GM12878 (cell line): Measurements from ENCODE around the gene SP100. TPM values are rescaled to one million over a fixed set of nuclear protein-coding genes. Genes with fewer than 3 reads are reported as not detected.

Experiments
- ATAC-seq: fragments of 200-7000 bp; cut with Tn5 transposase; 3 replicates; pipeline ENCODE4 v1.9.1; 2020; ENCODE audit warnings: mild to moderate bottlenecking, moderate library complexity
- BruUV-seq: library from RNA; stranded (reverse); fragments of 400-500 nt; replicated peaks from 2 replicates; lab custom pipeline; 2021; lab: Mats Ljungman, UMichigan
- CTCF ChIA-PET: fragments of 300-600 bp; sonication (Branson Sonifier 250); formaldehyde crosslinking; extraction: SDS; loops from one replicate; lab custom pipeline; 2021; ENCODE audit warnings: inconsistent platforms; lab: Yijun Ruan, JAX
- POLR2A ChIA-PET: fragments of 350-600 bp; formaldehyde crosslinking; extraction: SDS; loops from one replicate; lab custom pipeline; 2021; ENCODE audit warnings: inconsistent platforms; lab: Charles Lee
- RAD21 ChIA-PET: fragments of 300-600 bp; sonication (Branson Sonifier 250); formaldehyde crosslinking; loops from one replicate; lab custom pipeline; 2023; ENCODE audit warnings: antibody characterized with exemption; ENCODE audit not compliant: unreplicated experiment; lab: Charles Lee
- SMC1A ChIA-PET: fragments of 300-600 bp; sonication (Branson Sonifier 250); formaldehyde crosslinking; loops from one replicate; lab custom pipeline; 2023; ENCODE audit not compliant: unreplicated experiment, uncharacterized antibody; lab: Charles Lee
- DNase-seq: peaks from one replicate; pipeline ENCODE4 v3.0.0-alpha.2; 2011; ENCODE audit warnings: low read depth, low spot score
- FAIRE-seq: peaks from 3 replicates; lab custom pipeline; 2011; peaks lifted over from hg19 to GRCh38; lab: Jason Lieb, UNC
- H2AFZ ChIP-seq: 2 replicates; pipeline ENCODE4 v1.6.0; 2011; ENCODE audit warnings: low read depth, low read length, control low read depth; ENCODE audit not compliant: control insufficient read depth
- H3K27ac ChIP-seq: 2 replicates; pipeline ENCODE4 v1.5.1; 2011; ENCODE audit warnings: control low read depth; ENCODE audit not compliant: control insufficient read depth, insufficient read depth
- H3K27me3 ChIP-seq, 2 experiments: replicated peaks in 1 of 2; 2 replicates each; pipeline versions ENCODE4 v1.6.0 to v1.6.1; 2011; ENCODE audit warnings: low read length in 1 of 2; ENCODE audit not compliant: control insufficient read depth in 2 of 2, insufficient read depth in 2 of 2
- H3K36me3 ChIP-seq, 2 experiments: 2 replicates each; pipeline ENCODE4 v1.5.1; 2011; ENCODE audit warnings: low read length in 1 of 2; ENCODE audit not compliant: control insufficient read depth in 2 of 2, insufficient read depth in 2 of 2
- H3K4me1 ChIP-seq: 2 replicates; pipeline ENCODE4 v1.6.1; 2011; ENCODE audit warnings: mild to moderate bottlenecking, low read length, moderate library complexity, mixed read lengths; ENCODE audit not compliant: control insufficient read depth, insufficient read depth
- H3K4me2 ChIP-seq: 2 replicates; pipeline ENCODE4 v1.6.0; 2011; ENCODE audit warnings: control low read depth; ENCODE audit not compliant: control insufficient read depth, insufficient read depth
- H3K4me3 ChIP-seq: fragments of 200-600 bp; sonication (generic); 2 replicates; pipeline ENCODE4 v1.5.1; 2016
- H3K79me2 ChIP-seq: 2 replicates; pipeline ENCODE4 v1.6.0; 2011; ENCODE audit warnings: low read length; ENCODE audit not compliant: control insufficient read depth, insufficient read depth
- H3K9ac ChIP-seq: 2 replicates; pipeline ENCODE4 v1.8.0; 2011; ENCODE audit warnings: low read length, control low read depth, mixed read lengths; ENCODE audit not compliant: control insufficient read depth, insufficient read depth
- H3K9me3 ChIP-seq: replicated peaks from 3 replicates; pipeline ENCODE4 v1.5.1; 2011; ENCODE audit warnings: mild to moderate bottlenecking, low read length; ENCODE audit not compliant: control insufficient read depth, insufficient read depth
- H4K20me1 ChIP-seq: 2 replicates; pipeline ENCODE4 v1.6.0; 2011; ENCODE audit not compliant: control insufficient read depth, insufficient read depth
- CEBPB ChIP-seq, 2 experiments: fragments of 150-350 bp in 1 of 2; IDR thresholded peaks; 2 replicates each; pipeline ENCODE4 v1.6.1; 2012 to 2014; ENCODE audit warnings: low read depth in 2 of 2, low read length in 2 of 2, borderline replicate concordance in 1 of 2, inconsistent platforms in 1 of 2
- EED ChIP-seq: sonication (generic); IDR thresholded peaks from 2 replicates; pipeline ENCODE4 v1.6.1; 2016; ENCODE audit warnings: antibody characterized with exemption, low read depth
- ETV6 ChIP-seq, 2 experiments: fragments of 450-650 bp in 1 of 2; IDR thresholded peaks in 1 of 2; conservative IDR thresholded peaks in 1 of 2; 2 replicates each; pipeline ENCODE4 v1.6.1; 2014; ENCODE audit warnings: antibody characterized with exemption in 1 of 2, borderline replicate concordance in 1 of 2, low read depth in 1 of 2, mild to moderate bottlenecking in 1 of 2, moderate library complexity in 1 of 2
- JUNB ChIP-seq: IDR thresholded peaks from 2 replicates; pipeline ENCODE4 v1.6.1; 2016; ENCODE audit warnings: antibody characterized with exemption, mild to moderate bottlenecking
- NRF1 ChIP-seq: conservative IDR thresholded peaks from 2 replicates; pipeline ENCODE4 v1.6.1; 2011; ENCODE audit warnings: mild to moderate bottlenecking, low read depth, low read length, improper control_type of control experiment
- PRDM15 ChIP-seq: fragments of 450-650 bp; formaldehyde crosslinking; IDR thresholded peaks from 2 replicates; pipeline ENCODE4 v1.4.0; 2020; ENCODE audit warnings: mild to moderate bottlenecking, moderate library complexity
- RB1 ChIP-seq: fragments of 450-650 bp; formaldehyde crosslinking; IDR thresholded peaks from 2 replicates; pipeline ENCODE4 v1.6.1; 2017; ENCODE audit warnings: mild to moderate bottlenecking, borderline replicate concordance
- RBBP5 ChIP-seq: fragments of 200-600 bp; sonication (generic); conservative IDR thresholded peaks from 2 replicates; pipeline ENCODE4 v1.6.1; 2016
- RELB ChIP-seq: fragments of 450-650 bp; IDR thresholded peaks from 2 replicates; pipeline ENCODE4 v1.6.1; 2017; ENCODE audit warnings: low read depth, mild to moderate bottlenecking, moderate library complexity
- STAT3 ChIP-seq: IDR thresholded peaks from 2 replicates; pipeline ENCODE4 v1.6.1; 2011; ENCODE audit warnings: low read depth, low read length, improper control_type of control experiment
- ZNF207 ChIP-seq: fragments of 450-650 bp; IDR thresholded peaks from 2 replicates; pipeline ENCODE4 v1.6.1; 2014; ENCODE audit warnings: antibody characterized with exemption, mild to moderate bottlenecking, borderline replicate concordance
- WGBS: methylation state at CpG from one replicate; pipeline ENCODE4 v1.1.6; 2016; ENCODE audit warnings: low lambda C conversion rate; ENCODE audit not compliant: insufficient replicate concordance, insufficient coverage; ENCODE audit errors: missing lambda C conversion rate; 5-methylcytosine and 5-hydroxymethylcytosine counted together
- in situ Hi-C: fragments of 300-500 bp; cut with MboI; formaldehyde crosslinking; loops from 9 replicates; pipeline ENCODE4 v1.14.3; 2018; ENCODE audit warnings: mixed read lengths
- intact Hi-C: fragments of 100-400 bp; cut with micrococcal nuclease; formaldehyde crosslinking; loops from one replicate; pipeline ENCODE4 v1.14.2; 2022; ENCODE audit not compliant: unreplicated experiment
- polyA plus RNA-seq, 11 experiments: library from polyadenylated mRNA; depleted of rRNA in 4 of 11; unstranded in 6 of 11; stranded (reverse) in 5 of 11; fragments of >200 nt; fragmentation: Nextera tagmentation in 4 of 11; fragmentation: Illumina TruSeq in 1 of 11; extraction: Ambion mirVana in 4 of 11; extraction: Trizol in 1 of 11; gene quantifications; 1 replicate in 1 of 11; 2 replicates in 10 of 11; pipeline versions ENCODE4 v1.2.1 to v1.2.3, GENCODE V29; 2011 to 2016; ENCODE audit warnings: inconsistent platforms in 2 of 11, missing spikeins in 2 of 11, low read depth in 1 of 11
- total RNA-seq, 4 experiments: library from RNA; depleted of rRNA in 3 of 4; stranded (reverse); fragments of >200 nt in 3 of 4; fragmentation: Illumina TruSeq in 1 of 4; extraction: Trizol in 1 of 4; gene quantifications; 2 replicates each; pipeline versions ENCODE4 v1.2.1 to v1.2.3, GENCODE V29; 2013 to 2021

The SP100 gene
- total and polyA plus RNA-seq, 10 of the 15 experiments (the other 5 are each of a cell fraction or from before 2014, with no cell fraction given), result 109 to 239 (median 180) TPM

- intact Hi-C loops (no loop called here), in situ Hi-C loops (no loop called here)
- DNase-seq (no peak), FAIRE-seq (no peak), ATAC-seq (no peak)
- no peak overlapping the region for H3K27ac ChIP-seq
- CTCF ChIA-PET, result no interaction called here
- H2AFZ ChIP-seq, result no peak overlapping the region
- H3K9me3 ChIP-seq, result no peaks in the 10 kb centered on the region; the same call in 1 of the 3 replicates
- H3K4me2 ChIP-seq, result no peak overlapping the region
- no peaks in the 10 kb centered on the region for H3K27me3 ChIP-seq
- H3K4me1 ChIP-seq, result peaks cover 61% of the 10 kb centered on the region
- BruUV-seq, result no TSS peak
- peaks cover 68% of the 10 kb centered on the region for H3K79me2 ChIP-seq
- POLR2A ChIA-PET, result interaction anchor here (1.0 kb wide), 1 partner anchor 12 kb away, joined by 3 read pairs; no protein-coding TSS in a partner anchor
- SMC1A ChIA-PET, result interaction anchor here (0.6 kb wide), 1 partner anchor 118 kb away, joined by 5 read pairs; no protein-coding TSS in a partner anchor
- TF ChIP-seq EED, result peak; percentile 47; the same call in 1 of the 2 replicates
- TF ChIP-seq RBBP5, result no peak
- no peak for TF ChIP-seq RELB
- no peak for TF ChIP-seq ETV6 (conservative IDR thresholded peaks at IDR 0.05 in 1 of 2, IDR thresholded peaks at IDR 0.05 in 1 of 2; ENCODE audit: borderline replicate concordance in 1 of 2, low read depth in 1 of 2)
- no peak for TF ChIP-seq PRDM15
- peak; percentile 42; the same call in 1 of the 2 replicates for TF ChIP-seq JUNB
- no peak for TF ChIP-seq RB1
- TF ChIP-seq STAT3, result no peak
- no peak for TF ChIP-seq NRF1
- TF ChIP-seq CEBPB (IDR thresholded peaks at IDR 0.05; ENCODE audit: borderline replicate concordance in 1 of 2, low read depth in 2 of 2, low read length in 2 of 2), result no peak
- TF ChIP-seq ZNF207, result no peak
- H3K4me3 ChIP-seq, result no peak overlapping the region
- no peaks in the 10 kb centered on the region; the same call in none of the 2 replicates for H4K20me1 ChIP-seq
- no peak overlapping the region for H3K9ac ChIP-seq
- RAD21 ChIA-PET, result no interaction called here
- WGBS, result 8% methylated on average over 2 of the region's 2 CpGs
- H3K36me3 ChIP-seq, result peaks cover 14 to 51% of the 10 kb centered on the region in 2 experiments
These were observed 27.5 kb downstream of the SP100 start for GRCh38 chr2:230443541-230443940.
